LNCaP clone FGC (cell line): ENCODE measurements around the gene MED26.

ENCODE experiments used
- DNase-seq: peaks from one replicate; pipeline ENCODE4 v3.0.0-alpha.2; 2011; ENCODE audit warnings: low read depth
- H3K4me3 ChIP-seq: 2 replicates; pipeline ENCODE4 v1.5.1; 2011; ENCODE audit warnings: mild to moderate bottlenecking, low read depth, low read length, control low read depth
- TF ChIP-seq, protein P1 (sequence below): IDR thresholded peaks from 2 replicates; pipeline ENCODE4 v1.5.1; 2012; ENCODE audit warnings: mild to moderate bottlenecking; ENCODE audit not compliant: control insufficient read depth, insufficient read depth; ENCODE audit errors: extremely low read depth

MED26 gene

DNA sequence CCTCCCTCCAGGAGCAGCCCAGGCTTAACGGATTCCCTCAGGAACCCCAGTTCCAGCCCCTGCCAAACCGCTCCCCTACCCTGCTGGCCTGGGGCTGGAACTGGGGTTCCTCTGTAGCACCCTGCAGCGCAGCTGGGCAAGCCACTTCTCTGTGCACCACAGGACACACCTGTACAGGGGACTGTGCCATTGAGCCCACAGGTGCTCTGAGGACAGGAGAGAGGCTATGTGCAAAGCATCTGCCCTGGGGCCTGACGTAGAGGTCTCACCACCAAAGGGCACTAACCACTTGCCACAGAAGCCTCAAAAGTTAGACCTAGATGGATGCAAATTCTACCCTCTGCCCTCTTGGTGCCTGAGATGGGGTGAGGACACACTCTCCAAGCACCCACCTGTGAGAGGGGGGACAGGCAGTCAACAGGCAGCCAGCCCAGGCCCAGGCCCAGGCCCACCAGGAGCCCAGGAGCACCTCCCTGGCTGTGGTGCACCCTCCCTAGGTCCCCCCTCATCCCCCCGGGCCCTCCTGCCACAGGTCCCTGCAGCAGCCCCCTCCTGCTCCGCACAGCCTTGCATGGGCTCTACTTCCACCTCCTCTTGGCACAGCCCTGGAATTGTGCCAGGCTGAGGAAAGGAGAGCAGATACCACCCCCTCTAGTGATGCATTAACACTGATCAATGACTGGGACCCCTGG is 28.2 kb downstream of the MED26 start:
- DNase-seq: no peak
- no peak overlapping the region for H3K4me3 ChIP-seq
- TF ChIP-seq, protein P1, sequence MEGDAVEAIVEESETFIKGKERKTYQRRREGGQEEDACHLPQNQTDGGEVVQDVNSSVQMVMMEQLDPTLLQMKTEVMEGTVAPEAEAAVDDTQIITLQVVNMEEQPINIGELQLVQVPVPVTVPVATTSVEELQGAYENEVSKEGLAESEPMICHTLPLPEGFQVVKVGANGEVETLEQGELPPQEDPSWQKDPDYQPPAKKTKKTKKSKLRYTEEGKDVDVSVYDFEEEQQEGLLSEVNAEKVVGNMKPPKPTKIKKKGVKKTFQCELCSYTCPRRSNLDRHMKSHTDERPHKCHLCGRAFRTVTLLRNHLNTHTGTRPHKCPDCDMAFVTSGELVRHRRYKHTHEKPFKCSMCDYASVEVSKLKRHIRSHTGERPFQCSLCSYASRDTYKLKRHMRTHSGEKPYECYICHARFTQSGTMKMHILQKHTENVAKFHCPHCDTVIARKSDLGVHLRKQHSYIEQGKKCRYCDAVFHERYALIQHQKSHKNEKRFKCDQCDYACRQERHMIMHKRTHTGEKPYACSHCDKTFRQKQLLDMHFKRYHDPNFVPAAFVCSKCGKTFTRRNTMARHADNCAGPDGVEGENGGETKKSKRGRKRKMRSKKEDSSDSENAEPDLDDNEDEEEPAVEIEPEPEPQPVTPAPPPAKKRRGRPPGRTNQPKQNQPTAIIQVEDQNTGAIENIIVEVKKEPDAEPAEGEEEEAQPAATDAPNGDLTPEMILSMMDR: no peak

DNA sequence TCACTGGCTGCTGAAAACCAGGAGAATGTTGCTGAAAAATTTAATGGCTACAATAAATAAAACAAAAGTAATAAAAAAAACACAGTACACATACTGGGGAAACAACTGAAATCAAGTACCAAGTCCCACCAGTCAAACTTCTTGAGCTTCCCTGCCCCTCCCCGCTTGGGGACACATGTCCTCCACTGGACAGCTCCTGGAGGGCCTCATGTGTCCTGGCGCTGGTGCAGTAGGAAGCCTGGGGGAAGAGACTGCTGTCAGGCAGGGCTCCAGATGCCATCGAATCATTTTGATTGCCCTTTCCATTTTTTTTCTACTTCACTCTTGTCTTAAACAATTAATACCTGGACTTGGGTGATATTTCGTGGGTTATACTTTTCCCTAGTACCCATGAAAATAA is 29.2 kb downstream of the MED26 start:
- DNase-seq: no peak
- TF ChIP-seq, protein P1: no peak
- no peak overlapping the region for H3K4me3 ChIP-seq

DNA sequence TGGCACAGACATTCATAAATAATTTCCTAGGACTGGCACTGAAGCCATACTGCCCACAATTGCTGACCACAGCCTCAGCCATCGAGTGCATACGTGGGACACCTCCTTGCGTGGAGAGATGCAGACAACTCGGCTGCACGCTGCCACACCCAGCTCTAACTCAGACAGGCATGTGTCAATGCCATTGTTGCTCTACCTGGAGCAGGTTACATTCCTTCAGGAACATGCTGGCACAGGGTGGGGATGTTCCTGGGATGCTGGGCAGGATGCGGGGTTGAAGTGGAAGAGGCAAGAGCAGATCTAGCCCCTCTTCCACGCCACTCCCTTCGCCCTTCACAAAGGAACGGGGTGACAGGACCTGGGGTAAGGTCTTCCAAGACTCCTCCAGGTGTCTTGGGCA is 31.6 kb downstream of the MED26 start:
- DNase-seq: no peak
- H3K4me3 ChIP-seq: no peak overlapping the region
- TF ChIP-seq, protein P1: no peak

DNA sequence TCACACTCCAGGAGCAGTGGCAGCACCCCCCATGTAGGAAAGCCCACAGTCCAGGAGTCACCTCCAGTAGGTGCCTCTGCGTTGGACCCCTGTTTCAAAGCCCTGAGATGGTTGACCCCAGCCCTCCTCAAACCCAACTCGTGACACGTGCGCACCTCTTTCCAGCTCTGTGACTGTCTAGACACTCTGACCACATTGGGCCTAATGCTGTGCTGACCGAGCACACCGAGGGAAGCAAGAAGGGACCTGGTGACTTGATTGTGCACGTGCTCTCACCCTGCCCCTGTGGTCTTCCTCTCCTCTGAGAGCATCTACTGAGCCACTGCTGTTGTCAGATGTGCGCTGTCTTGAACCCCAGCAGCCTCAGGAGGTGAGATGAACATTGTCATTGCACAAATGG is 32.9 kb downstream of the MED26 start:
- TF ChIP-seq, protein P1: no peak
- DNase-seq: no peak
- no peak overlapping the region for H3K4me3 ChIP-seq

DNA sequence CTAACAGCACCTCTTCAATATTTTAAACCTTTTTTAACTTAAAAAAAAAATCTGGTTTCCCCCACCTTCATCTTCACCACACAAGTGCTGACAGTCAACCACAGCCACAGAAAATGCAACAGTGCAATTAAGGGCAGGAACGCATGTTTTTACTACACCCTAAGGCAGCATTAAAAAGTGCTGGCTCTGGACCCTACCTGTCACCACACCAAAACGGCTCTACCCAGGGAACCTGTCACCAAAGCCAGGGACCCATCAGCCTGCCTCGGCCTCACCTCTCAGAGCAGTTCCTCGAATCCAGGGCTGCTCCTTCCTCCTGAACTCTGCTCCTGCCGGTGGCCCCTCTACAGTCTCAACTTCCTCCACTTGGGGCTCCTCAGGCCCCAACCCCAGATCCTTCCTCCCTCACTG is 33.3 kb downstream of the MED26 start:
- DNase-seq: no peak
- H3K4me3 ChIP-seq: no peak overlapping the region
- TF ChIP-seq, protein P1: no peak

DNA sequence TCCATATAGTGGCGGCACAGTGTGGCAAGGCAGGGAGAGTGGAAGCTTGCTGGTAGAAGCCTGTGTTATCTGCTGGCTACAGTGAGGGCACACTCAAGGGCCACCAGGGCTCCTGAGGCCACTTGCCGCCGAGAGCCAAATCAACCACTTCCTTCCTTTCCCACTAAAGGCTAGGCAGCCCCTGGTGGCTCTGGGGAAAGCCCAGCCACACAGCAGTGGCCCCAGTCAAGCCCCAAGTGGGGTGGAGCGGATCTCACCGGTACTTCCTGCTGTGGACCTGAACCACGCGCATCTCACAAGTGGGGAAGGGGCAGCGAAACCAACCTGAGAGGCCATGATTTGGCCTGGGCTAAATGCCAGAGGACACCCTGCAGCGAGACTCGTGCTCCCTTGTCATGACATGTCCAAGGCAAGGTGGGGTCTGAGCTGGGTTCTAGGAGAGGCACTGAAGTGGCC is 33.8 kb downstream of the MED26 start:
- DNase-seq: no peak
- H3K4me3 ChIP-seq: no peak overlapping the region
- TF ChIP-seq, protein P1: no peak

DNA sequence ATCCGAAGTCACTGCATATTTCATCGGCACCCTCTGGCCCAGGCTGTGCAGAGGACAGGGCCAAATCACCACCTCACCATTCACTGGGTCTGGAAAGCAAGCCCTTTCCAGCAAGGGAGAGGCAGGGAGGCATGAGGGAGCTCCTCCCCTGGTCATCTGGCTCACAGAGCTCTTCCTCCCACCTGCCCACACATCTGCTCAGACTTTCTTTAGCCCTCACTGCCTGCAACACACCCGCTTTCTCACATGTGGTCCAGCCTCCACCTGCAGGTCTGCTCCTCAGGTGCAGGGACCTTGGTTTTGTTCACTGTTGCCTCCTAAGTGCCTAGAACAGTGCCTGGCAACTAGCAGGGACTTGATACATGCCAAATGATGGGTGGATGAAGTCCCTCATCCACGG is 34.8 kb downstream of the MED26 start:
- TF ChIP-seq, protein P1: no peak
- no peak overlapping the region for H3K4me3 ChIP-seq
- no peak for DNase-seq
